Ishikawa (cell line): ENCODE data around the gene CKB.

ENCODE experiments used
- CEBPB ChIP-seq: IDR thresholded peaks from 2 replicates; pipeline ENCODE4 v1.6.1; 2012
- CREB1 ChIP-seq: IDR thresholded peaks from 2 replicates; pipeline ENCODE4 v1.6.1; 2012; ENCODE audit warnings: low read depth
- EGR1 ChIP-seq: IDR thresholded peaks from 2 replicates; pipeline ENCODE4 v1.6.1; 2012
- EP300 ChIP-seq: IDR thresholded peaks from 2 replicates; pipeline ENCODE4 v1.6.1; 2012; ENCODE audit warnings: borderline replicate concordance
- FOXM1 ChIP-seq: IDR thresholded peaks from 2 replicates; pipeline ENCODE4 v1.6.1; 2012; ENCODE audit warnings: low read depth, borderline replicate concordance
- MAX ChIP-seq: IDR thresholded peaks from 2 replicates; pipeline ENCODE4 v1.6.1; 2012
- NFIC ChIP-seq: IDR thresholded peaks from 2 replicates; pipeline ENCODE4 v1.6.1; 2012
- RAD21 ChIP-seq: IDR thresholded peaks from 2 replicates; pipeline ENCODE4 v1.6.1; 2012; ENCODE audit warnings: low read depth
- REST ChIP-seq: IDR thresholded peaks from 2 replicates; pipeline ENCODE4 v1.6.1; 2012; ENCODE audit warnings: low read depth, mild to moderate bottlenecking
- TAF1 ChIP-seq: IDR thresholded peaks from 2 replicates; pipeline ENCODE4 v1.6.1; 2012; ENCODE audit warnings: low read depth, mild to moderate bottlenecking
- TCF12 ChIP-seq: IDR thresholded peaks from 2 replicates; pipeline ENCODE4 v1.6.1; 2012; ENCODE audit warnings: low read depth
- TEAD4 ChIP-seq: IDR thresholded peaks from 2 replicates; pipeline ENCODE4 v1.6.1; 2012
- USF1 ChIP-seq: IDR thresholded peaks from 2 replicates; pipeline ENCODE4 v1.6.1; 2012
- YY1 ChIP-seq: IDR thresholded peaks from 2 replicates; pipeline ENCODE4 v1.6.1; 2012; ENCODE audit warnings: low read depth
- ZBTB7A ChIP-seq: IDR thresholded peaks from 2 replicates; pipeline ENCODE4 v1.6.1; 2012; ENCODE audit warnings: low read depth

CKB gene

GRCh38 chr14:103495854-103496253 lies 26.8 kb downstream of the CKB start:
- TF ChIP-seq TEAD4 = no peak
- no peak for TF ChIP-seq RAD21
- TF ChIP-seq CEBPB = no peak
- no peak for TF ChIP-seq MAX
- TF ChIP-seq FOXM1 = no peak
- no peak for TF ChIP-seq YY1

GRCh38 chr14:103492156-103492925 lies 30.3 kb downstream of the CKB start:
- TF ChIP-seq TEAD4 = no peak
- no peak for TF ChIP-seq TAF1
- TF ChIP-seq CREB1 = no peak
- no peak for TF ChIP-seq USF1
- TF ChIP-seq YY1 = no peak
- no peak for TF ChIP-seq EP300
- no peak for TF ChIP-seq MAX
- no peak for TF ChIP-seq FOXM1
- no peak for TF ChIP-seq ZBTB7A
- TF ChIP-seq REST = no peak
- TF ChIP-seq EGR1 = no peak
- TF ChIP-seq NFIC = no peak
- TF ChIP-seq CEBPB = no peak
- TF ChIP-seq TCF12 = no peak
- no peak for TF ChIP-seq RAD21

GRCh38 chr14:103491691-103492090 lies 30.9 kb downstream of the CKB start:
- TF ChIP-seq REST = no peak
- TF ChIP-seq USF1 = no peak
- TF ChIP-seq YY1 = no peak
- TF ChIP-seq CEBPB = no peak

- no peak for TF ChIP-seq CEBPB
- no peak for TF ChIP-seq TAF1
Observed at GRCh38 chr14:103489621-103490020, 33.0 kb downstream of the CKB start.

- no peak for TF ChIP-seq REST
Observed at GRCh38 chr14:103488960-103489359, 33.7 kb downstream of the CKB start.

GRCh38 chr14:103488071-103488470 lies 34.6 kb downstream of the CKB start:
- no peak for TF ChIP-seq EP300
- TF ChIP-seq EGR1 = no peak
- TF ChIP-seq MAX = no peak
- no peak for TF ChIP-seq TEAD4
- no peak for TF ChIP-seq RAD21
- TF ChIP-seq ZBTB7A = no peak
- no peak for TF ChIP-seq CREB1
- no peak for TF ChIP-seq NFIC
- no peak for TF ChIP-seq CEBPB
